A549 (cell line): ENCODE data around the gene SPATA16. TPM values are rescaled to one million over a fixed set of nuclear protein-coding genes. Genes with fewer than 3 reads are reported as not detected.

Source experiments
- ATAC-seq, 2 experiments: fragments of 200-7000 bp in 1 of 2; fragments of >200 bp in 1 of 2; cut with Nextera tagmentation in 1 of 2; cut with Tn5 transposase in 1 of 2; 3 replicates each; pipeline versions ENCODE4 v1.8.0 to v1.9.1; 2018 to 2020; ENCODE audit warnings: mild to moderate bottlenecking in 1 of 2, moderate library complexity in 1 of 2
- CTCF ChIA-PET: fragments of 300-600 bp; sonication (Branson Sonifier 250); formaldehyde crosslinking; extraction: SDS; loops from one replicate; lab custom pipeline; 2021; ENCODE audit warnings: antibody characterized with exemption, inconsistent platforms; lab: Yijun Ruan, JAX
- POLR2A ChIA-PET: fragments of 350-600 bp; formaldehyde crosslinking; extraction: SDS; loops from one replicate; lab custom pipeline; 2021; ENCODE audit warnings: antibody characterized with exemption, inconsistent platforms; lab: Yijun Ruan, JAX
- DNase-seq, 2 experiments: peaks; one replicate each; pipeline versions ENCODE4 v3.0.0 to v3.0.0-alpha.2; 2011 to 2016; ENCODE audit warnings: low read depth in 1 of 2, low spot score in 1 of 2
- FAIRE-seq: peaks from 2 replicates; lab custom pipeline; 2011; peaks lifted over from hg19 to GRCh38; lab: Jason Lieb, UNC
- H3K27ac ChIP-seq, 2 experiments: fragments of >200 bp; sonication (Bioruptor Twin); formaldehyde crosslinking; 3 replicates each; pipeline ENCODE4 v1.5.1; 2016 to 2017
- H3K4me1 ChIP-seq: fragments of >200 bp; sonication (Bioruptor Twin); formaldehyde crosslinking; 3 replicates; pipeline ENCODE4 v1.6.1; 2016
- H3K4me2 ChIP-seq: fragments of >200 bp; sonication (Bioruptor Twin); formaldehyde crosslinking; 3 replicates; pipeline ENCODE4 v1.6.1; 2016
- H3K4me3 ChIP-seq: fragments of >200 bp; sonication (Bioruptor Twin); formaldehyde crosslinking; 3 replicates; pipeline ENCODE4 v1.5.1; 2016
- H3K9me3 ChIP-seq: fragments of >200 bp; sonication (Bioruptor Twin); formaldehyde crosslinking; 3 replicates; pipeline ENCODE4 v1.6.1; 2016
- BCL3 ChIP-seq: fragments of >200 bp; sonication (Bioruptor Twin); formaldehyde crosslinking; IDR thresholded peaks from 3 replicates; pipeline ENCODE4 v1.6.1; 2016
- CHD4 ChIP-seq: fragments of 200-600 bp; sonication (generic); IDR thresholded peaks from 2 replicates; pipeline ENCODE4 v1.6.1; 2016; ENCODE audit warnings: antibody characterized with exemption, mild to moderate bottlenecking, borderline replicate concordance
- CTCF ChIP-seq: fragments of >200 bp; sonication (Bioruptor Twin); formaldehyde crosslinking; IDR thresholded peaks from 3 replicates; pipeline ENCODE4 v1.5.1; 2016
- EP300 ChIP-seq, 2 experiments: fragments of >200 bp; sonication (Bioruptor Twin); formaldehyde crosslinking; IDR thresholded peaks; 2 replicates in 1 of 2; 3 replicates in 1 of 2; pipeline ENCODE4 v1.6.1; 2016 to 2017
- ESRRA ChIP-seq: fragments of 150-350 bp; IDR thresholded peaks from 2 replicates; pipeline ENCODE4 v1.6.1; 2014; ENCODE audit warnings: mild to moderate bottlenecking, low read length, borderline replicate concordance
- GATA3 ChIP-seq: IDR thresholded peaks from 2 replicates; pipeline ENCODE4 v1.6.1; 2012; ENCODE audit warnings: borderline replicate concordance
- HDAC2 ChIP-seq: fragments of 200-600 bp; sonication (generic); IDR thresholded peaks from 2 replicates; pipeline ENCODE4 v1.6.1; 2016
- HES2 ChIP-seq: fragments of >200 bp; sonication (Bioruptor Twin); formaldehyde crosslinking; IDR thresholded peaks from 2 replicates; pipeline ENCODE4 v1.6.1; 2016
- HEYL ChIP-seq: fragments of 250-450 bp; sonication (Bioruptor Pico); IDR thresholded peaks from 2 replicates; pipeline ENCODE4 v1.8.0; 2021; ENCODE audit warnings: mild to moderate bottlenecking, moderate library complexity
- HMGXB4 ChIP-seq: fragments of 250-450 bp; sonication (Bioruptor Pico); IDR thresholded peaks from 2 replicates; pipeline ENCODE4 v1.5.0; 2021; ENCODE audit warnings: mild to moderate bottlenecking, moderate library complexity, borderline replicate concordance
- HOXA7 ChIP-seq: fragments of 250-450 bp; sonication (Bioruptor Pico); IDR thresholded peaks from 2 replicates; pipeline ENCODE4 v1.5.0; 2020; ENCODE audit warnings: mild to moderate bottlenecking, moderate library complexity
- HOXB5 ChIP-seq: fragments of 250-450 bp; sonication (Bioruptor Pico); IDR thresholded peaks from 2 replicates; pipeline ENCODE4 v1.5.0; 2020; ENCODE audit warnings: mild to moderate bottlenecking, moderate library complexity
- MAX ChIP-seq: IDR thresholded peaks from 2 replicates; pipeline ENCODE4 v1.6.1; 2012
- MAZ ChIP-seq: fragments of 150-350 bp; IDR thresholded peaks from 2 replicates; pipeline ENCODE4 v1.6.1; 2014; ENCODE audit warnings: antibody characterized with exemption, low read depth, low read length, borderline replicate concordance
- NPAS2 ChIP-seq: fragments of 250-450 bp; sonication (Bioruptor Pico); IDR thresholded peaks from 2 replicates; pipeline ENCODE4 v1.8.0; 2022; ENCODE audit warnings: mild to moderate bottlenecking, moderate library complexity, borderline replicate concordance
- POLR2A ChIP-seq: IDR thresholded peaks from 2 replicates; pipeline ENCODE4 v1.6.1; 2012; ENCODE audit warnings: mild to moderate bottlenecking, low read length
- POLR2AphosphoS2 ChIP-seq: conservative IDR thresholded peaks from 2 replicates; pipeline ENCODE4 v1.6.1; 2012; ENCODE audit warnings: low read length, improper control_type of control experiment, inconsistent platforms
- RAD21 ChIP-seq, 2 experiments: fragments of >200 bp in 1 of 2; sonication (Bioruptor Twin) in 1 of 2; formaldehyde crosslinking in 1 of 2; IDR thresholded peaks in 1 of 2; conservative IDR thresholded peaks in 1 of 2; 2 replicates in 1 of 2; 3 replicates in 1 of 2; pipeline ENCODE4 v1.6.1; 2012 to 2018; ENCODE audit warnings: inconsistent platforms in 1 of 2
- REST ChIP-seq: fragments of 200-600 bp; sonication (generic); IDR thresholded peaks from 2 replicates; pipeline ENCODE4 v1.6.1; 2016; ENCODE audit warnings: antibody characterized with exemption, mild to moderate bottlenecking, moderate library complexity
- RFX5 ChIP-seq: fragments of 450-650 bp; IDR thresholded peaks from 2 replicates; pipeline ENCODE4 v1.7.1; 2014; ENCODE audit warnings: antibody characterized with exemption, mild to moderate bottlenecking, moderate library complexity
- SMC3 ChIP-seq: fragments of >200 bp; sonication (Bioruptor Twin); formaldehyde crosslinking; IDR thresholded peaks from 3 replicates; pipeline ENCODE4 v1.6.1; 2018; ENCODE audit warnings: inconsistent platforms
- SREBF2 ChIP-seq: fragments of 450-650 bp; IDR thresholded peaks from 2 replicates; pipeline ENCODE4 v1.6.1; 2014; ENCODE audit warnings: mild to moderate bottlenecking, moderate library complexity
- TP53 ChIP-seq: fragments of 250-450 bp; sonication (Bioruptor Pico); IDR thresholded peaks from 2 replicates; pipeline ENCODE4 v1.5.0; 2021; ENCODE audit warnings: mild to moderate bottlenecking, moderate library complexity
- ZC3H11A ChIP-seq: fragments of 450-650 bp; IDR thresholded peaks from 2 replicates; pipeline ENCODE4 v1.6.1; 2014; ENCODE audit warnings: antibody characterized with exemption, mild to moderate bottlenecking
- ZFP36 ChIP-seq: fragments of 450-650 bp; IDR thresholded peaks from 2 replicates; pipeline ENCODE4 v1.6.1; 2014; ENCODE audit warnings: borderline replicate concordance; ENCODE audit not compliant: partially characterized antibody
- WGBS: methylation state at CpG from one replicate; pipeline ENCODE4 v1.1.6; 2017; ENCODE audit errors: missing lambda C conversion rate; 5-methylcytosine and 5-hydroxymethylcytosine counted together
- polyA plus RNA-seq, 4 experiments: library from polyadenylated mRNA; depleted of rRNA in 3 of 4; stranded (reverse); fragments of >200 nt; fragmentation: RNase III in 1 of 4; extraction: RNeasy Plus Mini Kit Qiagen cat#74134 plus additional on column Dnase treatment in 1 of 4; gene quantifications; 2 replicates in 3 of 4; 3 replicates in 1 of 4; pipeline ENCODE4 v1.2.3, GENCODE V29; 2011 to 2017

Gene SPATA16
- polyA plus RNA-seq, 2 of the 4 experiments (the other 2 are of a cell fraction), result not detected

GRCh38 chr3:172993412-172993811 lies 147.6 kb downstream of the SPATA16 start:
- DNase-seq (no peak), FAIRE-seq (no peak), ATAC-seq (no peak)
- POLR2A ChIA-PET, result no interaction called here
- Histone ChIP-seq H3K4me1 (no peaks in the 10 kb centered on the region), H3K4me2 (no peak overlapping the region), H3K4me3 (no peak overlapping the region), H3K27ac (no peak overlapping the region), H3K9me3 (no peaks in the 10 kb centered on the region)
- TF ChIP-seq CHD4 (no peak), ZC3H11A (no peak), GATA3 (no peak), NPAS2 (CRISPR knock-in tag) (no peak), MAZ (no peak), HMGXB4 (no peak), SMC3 (no peak), EP300 (IDR thresholded peaks at IDR 0.05) (no peak), HOXA7 (CRISPR knock-in tag) (no peak), HEYL (CRISPR knock-in tag) (no peak), MAX (no peak), HDAC2 (no peak), REST (no peak), ZFP36 (no peak), HES2 (no peak), RAD21 (conservative IDR thresholded peaks at IDR 0.05 in 1 of 2, IDR thresholded peaks at IDR 0.05 in 1 of 2) (no peak), CTCF (no peak), POLR2A (no peak), ESRRA (no peak), HOXB5 (CRISPR knock-in tag) (no peak)
- WGBS, result 36% methylated on average over 2 of the region's 2 CpGs
- CTCF ChIA-PET, result interaction anchor here (0.6 to 1.0 kb wide), 2 partner anchors 70 to 279 kb away, joined by 3 read pairs; no protein-coding TSS in a partner anchor

- CTCF ChIA-PET, result no interaction called here
- WGBS, result 6% methylated on average over 3 of the region's 3 CpGs
- TF ChIP-seq HMGXB4 (no peak), TP53 (CRISPR knock-in tag) (no peak), EP300 (IDR thresholded peaks at IDR 0.05) (no peak), BCL3 (no peak), SMC3 (no peak), HES2 (no peak), POLR2AphosphoS2 (no peak), SREBF2 (no peak), MAX (no peak), RFX5 (no peak)
Observed at GRCh38 chr3:172991424-172991996, 149.5 kb downstream of the SPATA16 start.

More at GRCh38 chr3:172991424-172991996, 149.5 kb downstream of the SPATA16 start:
- FAIRE-seq (no peak), ATAC-seq (no peak), DNase-seq (no peak)
- Histone ChIP-seq H3K4me3 (no peak overlapping the region), H3K4me2 (no peak overlapping the region), H3K4me1 (no peaks in the 10 kb centered on the region), H3K27ac (no peak overlapping the region), H3K9me3 (no peaks in the 10 kb centered on the region)
- POLR2A ChIA-PET, result no interaction called here
